GM23338 (cell line): ENCODE data around the gene SPAG16. TPM values are rescaled to one million over a fixed set of nuclear protein-coding genes. Genes with fewer than 3 reads are reported as not detected.

Source experiments
- ATAC-seq: fragments of 200-7000 bp; cut with Tn5 transposase; 3 replicates; pipeline ENCODE4 v1.9.1; 2020
- DNase-seq: peaks from one replicate; pipeline ENCODE4 v3.0.0-alpha.2; 2015; ENCODE audit warnings: low spot score
- H2AFZ ChIP-seq: fragments of 200-600 bp; sonication (generic); 2 replicates; pipeline ENCODE4 v1.8.0; 2016; ENCODE audit warnings: antibody characterized with exemption, mild to moderate bottlenecking, moderate library complexity
- H3F3A ChIP-seq: fragments of 200-600 bp; sonication (generic); replicated peaks from 2 replicates; pipeline ENCODE4 v1.8.0; 2017; ENCODE audit warnings: antibody characterized with exemption, mixed run types, low read depth
- H3K27ac ChIP-seq: fragments of 200-600 bp; sonication (generic); 2 replicates; pipeline ENCODE4 v1.6.1; 2016; ENCODE audit warnings: low read depth
- H3K27me3 ChIP-seq: fragments of 200-600 bp; sonication (generic); 2 replicates; pipeline ENCODE4 v1.8.0; 2016; ENCODE audit warnings: mild to moderate bottlenecking, mixed run types, moderate library complexity; ENCODE audit not compliant: insufficient read depth
- H3K36me3 ChIP-seq: fragments of 200-600 bp; sonication (generic); 2 replicates; pipeline ENCODE4 v1.8.0; 2016; ENCODE audit warnings: mild to moderate bottlenecking; ENCODE audit not compliant: insufficient read depth
- H3K4me1 ChIP-seq: fragments of 200-600 bp; sonication (generic); 2 replicates; pipeline ENCODE4 v1.8.0; 2016; ENCODE audit warnings: mild to moderate bottlenecking, moderate library complexity; ENCODE audit not compliant: insufficient read depth
- H3K4me2 ChIP-seq: fragments of 200-600 bp; sonication (generic); 2 replicates; pipeline ENCODE4 v1.7.1; 2017; ENCODE audit warnings: mixed run types
- H3K4me3 ChIP-seq: fragments of 200-600 bp; sonication (generic); 2 replicates; pipeline ENCODE4 v1.6.1; 2016; ENCODE audit warnings: mixed run types
- H3K79me2 ChIP-seq: fragments of 200-600 bp; sonication (generic); replicated peaks from 2 replicates; pipeline ENCODE4 v1.8.0; 2017; ENCODE audit warnings: mild to moderate bottlenecking; ENCODE audit not compliant: insufficient read depth
- H3K9me2 ChIP-seq: fragments of 200-600 bp; sonication (generic); 2 replicates; pipeline ENCODE4 v1.8.0; 2017; ENCODE audit not compliant: insufficient read depth
- H4K20me1 ChIP-seq: fragments of 200-600 bp; sonication (generic); replicated peaks from 2 replicates; pipeline ENCODE4 v1.8.0; 2017; ENCODE audit warnings: mild to moderate bottlenecking; ENCODE audit not compliant: insufficient read depth
- H3K27ac Mint-ChIP-seq: 2 replicates; pipeline ENCODE4 v1.8.0; 2020; ENCODE audit warnings: inconsistent platforms, mild to moderate bottlenecking, moderate library complexity, mixed read lengths
- H3K27me3 Mint-ChIP-seq: 3 replicates; pipeline ENCODE4 v1.8.0; 2022; ENCODE audit warnings: low read depth, mild to moderate bottlenecking, moderate library complexity, mixed read lengths, inconsistent platforms; ENCODE audit not compliant: insufficient read depth, poor library complexity
- H3K36me3 Mint-ChIP-seq: 3 replicates; pipeline ENCODE4 v1.8.0; 2021; ENCODE audit warnings: low read depth, mild to moderate bottlenecking, inconsistent platforms, moderate library complexity, mixed read lengths
- H3K4me1 Mint-ChIP-seq: 3 replicates; pipeline ENCODE4 v1.8.0; 2020; ENCODE audit warnings: mild to moderate bottlenecking, inconsistent platforms, mixed read lengths
- H3K4me3 Mint-ChIP-seq: 3 replicates; pipeline ENCODE4 v1.8.0; 2021; ENCODE audit warnings: moderate library complexity, mild to moderate bottlenecking, inconsistent platforms, mixed read lengths
- H3K9me3 Mint-ChIP-seq: 3 replicates; pipeline ENCODE4 v1.8.0; 2020; ENCODE audit warnings: moderate library complexity, mild to moderate bottlenecking, inconsistent platforms, mixed read lengths
- EZH2 ChIP-seq: fragments of 200-600 bp; sonication (generic); IDR thresholded peaks from one replicate; pipeline ENCODE4 v1.8.0; 2017; ENCODE audit warnings: antibody characterized with exemption, mild to moderate bottlenecking, low read depth; ENCODE audit not compliant: unreplicated experiment
- EZH2phosphoT487 ChIP-seq: fragments of 200-600 bp; sonication (generic); IDR thresholded peaks from one replicate; pipeline ENCODE4 v1.8.1; 2018; ENCODE audit warnings: antibody characterized with exemption; ENCODE audit not compliant: unreplicated experiment
- JUNB ChIP-seq: IDR thresholded peaks from one replicate; pipeline ENCODE4 v1.6.1; 2016; ENCODE audit warnings: antibody characterized with exemption; ENCODE audit not compliant: unreplicated experiment
- NANOG ChIP-seq: IDR thresholded peaks from 2 replicates; pipeline ENCODE4 v1.6.1; 2016; ENCODE audit warnings: antibody characterized with exemption, borderline replicate concordance
- POLR2AphosphoS5 ChIP-seq: IDR thresholded peaks from 2 replicates; pipeline ENCODE4 v1.6.1; 2016; ENCODE audit warnings: antibody characterized with exemption, low read depth
- STAT1 ChIP-seq: IDR thresholded peaks from one replicate; pipeline ENCODE4 v1.6.1; 2016; ENCODE audit warnings: antibody characterized with exemption; ENCODE audit not compliant: unreplicated experiment
- ZNF114 ChIP-seq: fragments of 250-450 bp; sonication (Bioruptor Pico); IDR thresholded peaks from 2 replicates; pipeline ENCODE4 v1.5.0; 2020; ENCODE audit warnings: mild to moderate bottlenecking, moderate library complexity
- ZNF331 ChIP-seq: fragments of 250-450 bp; sonication (Bioruptor Pico); IDR thresholded peaks from 2 replicates; pipeline ENCODE4 v1.5.0; 2020; ENCODE audit warnings: low read depth, mild to moderate bottlenecking, moderate library complexity
- polyA plus RNA-seq: library from polyadenylated mRNA; unstranded; fragments of >200 nt; fragmentation: Nextera tagmentation; extraction: Ambion mirVana; gene quantifications from 2 replicates; pipeline ENCODE4 v1.2.1, GENCODE V29; 2016
- total RNA-seq: library from RNA; depleted of rRNA; stranded (reverse); fragments of >200 nt; shearing (Covaris generic); gene quantifications from 2 replicates; pipeline ENCODE4 v1.2.3, GENCODE V29; 2014
- TF ChIP-seq, protein P1 (sequence below): IDR thresholded peaks from 2 replicates; pipeline ENCODE4 v1.6.1; 2016; ENCODE audit warnings: antibody characterized with exemption
- TF ChIP-seq, protein P2 (sequence below), 2 experiments: fragments of 200-600 bp in 1 of 2; sonication (generic) in 1 of 2; conservative IDR thresholded peaks; 2 replicates each; pipeline versions ENCODE4 v1.5.1 to v1.6.1; 2016 to 2017; ENCODE audit warnings: antibody characterized with exemption in 2 of 2, low read depth in 2 of 2, mild to moderate bottlenecking in 2 of 2, moderate library complexity in 1 of 2
- TF ChIP-seq, protein P3 (sequence below): IDR thresholded peaks from one replicate; pipeline ENCODE4 v1.6.1; 2018; ENCODE audit warnings: antibody characterized with exemption; ENCODE audit not compliant: unreplicated experiment
- TF ChIP-seq, protein P4 (sequence below): fragments of 250-450 bp; sonication (Bioruptor Pico); IDR thresholded peaks from 2 replicates; pipeline ENCODE4 v1.5.0; 2020; ENCODE audit warnings: mild to moderate bottlenecking, moderate library complexity

SPAG16 gene
- total and polyA plus RNA-seq, 2 experiments from 2014 or later = 19.7 to 47.8 TPM

DNA sequence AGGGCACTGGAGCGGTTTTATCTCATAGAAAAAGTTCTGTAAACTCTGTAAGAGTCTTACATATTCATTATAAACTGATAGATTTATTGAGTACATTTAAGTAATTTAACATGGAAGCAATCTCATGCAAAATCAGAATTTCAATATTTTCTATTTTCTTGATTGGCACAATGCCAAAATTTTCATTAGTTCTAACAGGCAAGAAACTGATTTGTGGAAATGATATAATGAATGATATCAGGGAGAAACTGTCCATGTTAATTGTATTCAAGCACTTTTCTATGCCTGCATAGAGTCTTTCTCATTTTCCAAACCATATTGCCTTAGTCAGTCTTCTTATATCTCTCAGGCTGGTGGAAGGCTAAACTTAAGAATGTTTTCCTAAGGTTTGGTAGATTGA lies 23.0 kb upstream of the SPAG16 start (continued):
- TF ChIP-seq STAT1 = no peak
- TF ChIP-seq, protein P1, sequence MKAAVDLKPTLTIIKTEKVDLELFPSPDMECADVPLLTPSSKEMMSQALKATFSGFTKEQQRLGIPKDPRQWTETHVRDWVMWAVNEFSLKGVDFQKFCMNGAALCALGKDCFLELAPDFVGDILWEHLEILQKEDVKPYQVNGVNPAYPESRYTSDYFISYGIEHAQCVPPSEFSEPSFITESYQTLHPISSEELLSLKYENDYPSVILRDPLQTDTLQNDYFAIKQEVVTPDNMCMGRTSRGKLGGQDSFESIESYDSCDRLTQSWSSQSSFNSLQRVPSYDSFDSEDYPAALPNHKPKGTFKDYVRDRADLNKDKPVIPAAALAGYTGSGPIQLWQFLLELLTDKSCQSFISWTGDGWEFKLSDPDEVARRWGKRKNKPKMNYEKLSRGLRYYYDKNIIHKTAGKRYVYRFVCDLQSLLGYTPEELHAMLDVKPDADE = no peak

DNA sequence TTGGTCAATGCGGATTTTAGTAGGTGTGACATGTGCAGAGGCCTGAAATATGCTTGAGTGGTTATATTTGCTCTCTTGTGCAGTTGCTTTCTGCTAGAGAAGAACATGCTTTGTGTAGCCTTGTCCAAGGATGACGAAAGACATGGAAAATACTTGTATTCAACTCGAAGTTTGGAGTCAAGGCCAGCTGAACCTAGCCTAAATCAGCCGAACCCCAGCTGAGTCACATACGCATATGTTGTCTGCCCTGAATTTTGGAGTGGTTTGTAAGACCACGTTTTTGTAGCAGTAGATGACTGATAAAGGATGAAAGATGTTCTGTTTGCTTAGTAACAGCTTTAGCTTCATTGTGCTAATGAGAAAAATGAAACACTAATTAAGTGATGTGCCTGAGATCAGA lies 22.5 kb upstream of the SPAG16 start:
- no peaks in the 10 kb centered on the region for H3K27me3 ChIP-seq
- H3K4me2 ChIP-seq = no peak overlapping the region
- H3K27ac ChIP-seq = no peak overlapping the region
- H3K79me2 ChIP-seq = no peaks in the 10 kb centered on the region
- H4K20me1 ChIP-seq = no peaks in the 10 kb centered on the region
- H3K9me2 ChIP-seq = no peaks in the 10 kb centered on the region
- H2AFZ ChIP-seq = peak overlapping the region; percentile 86; the same call in 1 of the 2 replicates
- ATAC-seq (no peak), DNase-seq (no peak)
- H3K4me1 ChIP-seq = no peaks in the 10 kb centered on the region
- no peaks in the 10 kb centered on the region for H3K9me3 Mint-ChIP-seq
- no peak overlapping the region for H3K27ac Mint-ChIP-seq
- no peaks in the 10 kb centered on the region for H3K36me3 ChIP-seq
- no peaks in the 10 kb centered on the region for H3K36me3 Mint-ChIP-seq
- peaks cover 6% of the 10 kb centered on the region; the same call in 2 of the 3 replicates for H3K4me1 Mint-ChIP-seq
- no peak overlapping the region for H3K4me3 ChIP-seq
- H3K27me3 Mint-ChIP-seq = no peaks in the 10 kb centered on the region
- H3K4me3 Mint-ChIP-seq = no peak overlapping the region
- H3F3A ChIP-seq = no peaks in the 10 kb centered on the region
- TF ChIP-seq NANOG = no peak
- TF ChIP-seq POLR2AphosphoS5 = no peak
- TF ChIP-seq, protein P2, sequence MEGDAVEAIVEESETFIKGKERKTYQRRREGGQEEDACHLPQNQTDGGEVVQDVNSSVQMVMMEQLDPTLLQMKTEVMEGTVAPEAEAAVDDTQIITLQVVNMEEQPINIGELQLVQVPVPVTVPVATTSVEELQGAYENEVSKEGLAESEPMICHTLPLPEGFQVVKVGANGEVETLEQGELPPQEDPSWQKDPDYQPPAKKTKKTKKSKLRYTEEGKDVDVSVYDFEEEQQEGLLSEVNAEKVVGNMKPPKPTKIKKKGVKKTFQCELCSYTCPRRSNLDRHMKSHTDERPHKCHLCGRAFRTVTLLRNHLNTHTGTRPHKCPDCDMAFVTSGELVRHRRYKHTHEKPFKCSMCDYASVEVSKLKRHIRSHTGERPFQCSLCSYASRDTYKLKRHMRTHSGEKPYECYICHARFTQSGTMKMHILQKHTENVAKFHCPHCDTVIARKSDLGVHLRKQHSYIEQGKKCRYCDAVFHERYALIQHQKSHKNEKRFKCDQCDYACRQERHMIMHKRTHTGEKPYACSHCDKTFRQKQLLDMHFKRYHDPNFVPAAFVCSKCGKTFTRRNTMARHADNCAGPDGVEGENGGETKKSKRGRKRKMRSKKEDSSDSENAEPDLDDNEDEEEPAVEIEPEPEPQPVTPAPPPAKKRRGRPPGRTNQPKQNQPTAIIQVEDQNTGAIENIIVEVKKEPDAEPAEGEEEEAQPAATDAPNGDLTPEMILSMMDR (conservative IDR thresholded peaks at IDR 0.05; ENCODE audit: low read depth in 2 of 2) = no peak
- TF ChIP-seq, protein P3, sequence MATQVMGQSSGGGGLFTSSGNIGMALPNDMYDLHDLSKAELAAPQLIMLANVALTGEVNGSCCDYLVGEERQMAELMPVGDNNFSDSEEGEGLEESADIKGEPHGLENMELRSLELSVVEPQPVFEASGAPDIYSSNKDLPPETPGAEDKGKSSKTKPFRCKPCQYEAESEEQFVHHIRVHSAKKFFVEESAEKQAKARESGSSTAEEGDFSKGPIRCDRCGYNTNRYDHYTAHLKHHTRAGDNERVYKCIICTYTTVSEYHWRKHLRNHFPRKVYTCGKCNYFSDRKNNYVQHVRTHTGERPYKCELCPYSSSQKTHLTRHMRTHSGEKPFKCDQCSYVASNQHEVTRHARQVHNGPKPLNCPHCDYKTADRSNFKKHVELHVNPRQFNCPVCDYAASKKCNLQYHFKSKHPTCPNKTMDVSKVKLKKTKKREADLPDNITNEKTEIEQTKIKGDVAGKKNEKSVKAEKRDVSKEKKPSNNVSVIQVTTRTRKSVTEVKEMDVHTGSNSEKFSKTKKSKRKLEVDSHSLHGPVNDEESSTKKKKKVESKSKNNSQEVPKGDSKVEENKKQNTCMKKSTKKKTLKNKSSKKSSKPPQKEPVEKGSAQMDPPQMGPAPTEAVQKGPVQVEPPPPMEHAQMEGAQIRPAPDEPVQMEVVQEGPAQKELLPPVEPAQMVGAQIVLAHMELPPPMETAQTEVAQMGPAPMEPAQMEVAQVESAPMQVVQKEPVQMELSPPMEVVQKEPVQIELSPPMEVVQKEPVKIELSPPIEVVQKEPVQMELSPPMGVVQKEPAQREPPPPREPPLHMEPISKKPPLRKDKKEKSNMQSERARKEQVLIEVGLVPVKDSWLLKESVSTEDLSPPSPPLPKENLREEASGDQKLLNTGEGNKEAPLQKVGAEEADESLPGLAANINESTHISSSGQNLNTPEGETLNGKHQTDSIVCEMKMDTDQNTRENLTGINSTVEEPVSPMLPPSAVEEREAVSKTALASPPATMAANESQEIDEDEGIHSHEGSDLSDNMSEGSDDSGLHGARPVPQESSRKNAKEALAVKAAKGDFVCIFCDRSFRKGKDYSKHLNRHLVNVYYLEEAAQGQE = no peak
- no peak for TF ChIP-seq EZH2
- TF ChIP-seq EZH2phosphoT487 = no peak
- TF ChIP-seq, protein P1 = no peak
- TF ChIP-seq JUNB = no peak
- no peak for TF ChIP-seq ZNF114 (CRISPR knock-in tag)
- TF ChIP-seq, protein P4, sequence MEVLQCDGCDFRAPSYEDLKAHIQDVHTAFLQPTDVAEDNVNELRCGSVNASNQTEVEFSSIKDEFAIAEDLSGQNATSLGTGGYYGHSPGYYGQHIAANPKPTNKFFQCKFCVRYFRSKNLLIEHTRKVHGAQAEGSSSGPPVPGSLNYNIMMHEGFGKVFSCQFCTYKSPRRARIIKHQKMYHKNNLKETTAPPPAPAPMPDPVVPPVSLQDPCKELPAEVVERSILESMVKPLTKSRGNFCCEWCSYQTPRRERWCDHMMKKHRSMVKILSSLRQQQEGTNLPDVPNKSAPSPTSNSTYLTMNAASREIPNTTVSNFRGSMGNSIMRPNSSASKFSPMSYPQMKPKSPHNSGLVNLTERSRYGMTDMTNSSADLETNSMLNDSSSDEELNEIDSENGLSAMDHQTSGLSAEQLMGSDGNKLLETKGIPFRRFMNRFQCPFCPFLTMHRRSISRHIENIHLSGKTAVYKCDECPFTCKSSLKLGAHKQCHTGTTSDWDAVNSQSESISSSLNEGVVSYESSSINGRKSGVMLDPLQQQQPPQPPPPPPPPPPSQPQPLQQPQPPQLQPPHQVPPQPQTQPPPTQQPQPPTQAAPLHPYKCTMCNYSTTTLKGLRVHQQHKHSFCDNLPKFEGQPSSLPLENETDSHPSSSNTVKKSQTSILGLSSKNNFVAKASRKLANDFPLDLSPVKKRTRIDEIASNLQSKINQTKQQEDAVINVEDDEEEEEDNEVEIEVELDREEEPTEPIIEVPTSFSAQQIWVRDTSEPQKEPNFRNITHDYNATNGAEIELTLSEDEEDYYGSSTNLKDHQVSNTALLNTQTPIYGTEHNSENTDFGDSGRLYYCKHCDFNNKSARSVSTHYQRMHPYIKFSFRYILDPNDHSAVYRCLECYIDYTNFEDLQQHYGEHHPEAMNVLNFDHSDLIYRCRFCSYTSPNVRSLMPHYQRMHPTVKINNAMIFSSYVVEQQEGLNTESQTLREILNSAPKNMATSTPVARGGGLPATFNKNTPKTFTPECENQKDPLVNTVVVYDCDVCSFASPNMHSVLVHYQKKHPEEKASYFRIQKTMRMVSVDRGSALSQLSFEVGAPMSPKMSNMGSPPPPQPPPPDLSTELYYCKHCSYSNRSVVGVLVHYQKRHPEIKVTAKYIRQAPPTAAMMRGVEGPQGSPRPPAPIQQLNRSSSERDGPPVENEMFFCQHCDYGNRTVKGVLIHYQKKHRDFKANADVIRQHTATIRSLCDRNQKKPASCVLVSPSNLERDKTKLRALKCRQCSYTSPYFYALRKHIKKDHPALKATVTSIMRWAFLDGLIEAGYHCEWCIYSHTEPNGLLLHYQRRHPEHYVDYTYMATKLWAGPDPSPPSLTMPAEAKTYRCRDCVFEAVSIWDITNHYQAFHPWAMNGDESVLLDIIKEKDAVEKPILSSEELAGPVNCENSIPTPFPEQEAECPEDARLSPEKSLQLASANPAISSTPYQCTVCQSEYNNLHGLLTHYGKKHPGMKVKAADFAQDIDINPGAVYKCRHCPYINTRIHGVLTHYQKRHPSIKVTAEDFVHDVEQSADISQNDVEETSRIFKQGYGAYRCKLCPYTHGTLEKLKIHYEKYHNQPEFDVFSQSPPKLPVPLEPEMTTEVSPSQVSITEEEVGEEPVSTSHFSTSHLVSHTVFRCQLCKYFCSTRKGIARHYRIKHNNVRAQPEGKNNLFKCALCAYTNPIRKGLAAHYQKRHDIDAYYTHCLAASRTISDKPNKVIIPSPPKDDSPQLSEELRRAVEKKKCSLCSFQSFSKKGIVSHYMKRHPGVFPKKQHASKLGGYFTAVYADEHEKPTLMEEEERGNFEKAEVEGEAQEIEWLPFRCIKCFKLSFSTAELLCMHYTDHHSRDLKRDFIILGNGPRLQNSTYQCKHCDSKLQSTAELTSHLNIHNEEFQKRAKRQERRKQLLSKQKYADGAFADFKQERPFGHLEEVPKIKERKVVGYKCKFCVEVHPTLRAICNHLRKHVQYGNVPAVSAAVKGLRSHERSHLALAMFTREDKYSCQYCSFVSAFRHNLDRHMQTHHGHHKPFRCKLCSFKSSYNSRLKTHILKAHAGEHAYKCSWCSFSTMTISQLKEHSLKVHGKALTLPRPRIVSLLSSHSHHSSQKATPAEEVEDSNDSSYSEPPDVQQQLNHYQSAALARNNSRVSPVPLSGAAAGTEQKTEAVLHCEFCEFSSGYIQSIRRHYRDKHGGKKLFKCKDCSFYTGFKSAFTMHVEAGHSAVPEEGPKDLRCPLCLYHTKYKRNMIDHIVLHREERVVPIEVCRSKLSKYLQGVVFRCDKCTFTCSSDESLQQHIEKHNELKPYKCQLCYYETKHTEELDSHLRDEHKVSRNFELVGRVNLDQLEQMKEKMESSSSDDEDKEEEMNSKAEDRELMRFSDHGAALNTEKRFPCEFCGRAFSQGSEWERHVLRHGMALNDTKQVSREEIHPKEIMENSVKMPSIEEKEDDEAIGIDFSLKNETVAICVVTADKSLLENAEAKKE = no peak
- TF ChIP-seq STAT1 = no peak
- TF ChIP-seq ZNF331 (CRISPR knock-in tag) = no peak
